Gastrocnemius medialis (tissue), 4 donors: ENCODE data around the gene PIK3CD. TPM values are rescaled to one million over a fixed set of nuclear protein-coding genes. Genes with fewer than 3 reads are reported as not detected.

Source experiments
- ATAC-seq, 2 donors: fragments of 150-250 bp; one replicate each; pipeline ENCODE4 v1.9.1; 2016
- DNase-seq, 2 donors: peaks; one replicate each; pipeline ENCODE4 v3.0.0-alpha.2; 2019
- H3K27ac ChIP-seq, 4 donors: fragments of 200-600 bp; sonication (generic); 1 replicate in 1 of 4; 2 replicates in 3 of 4; pipeline ENCODE4 v1.5.1; 2016 to 2018; ENCODE audit warnings: mild to moderate bottlenecking in 2 of 4, moderate library complexity in 1 of 4
- H3K27me3 ChIP-seq, 3 donors: fragments of 200-600 bp; sonication (generic) in 2 of 3; 1 replicate in 1 of 3; 2 replicates in 2 of 3; pipeline versions ENCODE4 v1.5.1 to v1.6.0; 2016 to 2019; ENCODE audit warnings: mild to moderate bottlenecking in 1 of 3, moderate library complexity in 1 of 3
- H3K36me3 ChIP-seq, 2 donors: fragments of 200-600 bp; sonication (generic) in 1 of 2; one replicate each; pipeline ENCODE4 v1.5.1; 2017 to 2018
- H3K4me1 ChIP-seq, 2 donors: fragments of 200-600 bp; sonication (generic) in 1 of 2; one replicate each; pipeline ENCODE4 v1.5.1; 2016 to 2017; ENCODE audit warnings: mild to moderate bottlenecking in 2 of 2
- H3K4me3 ChIP-seq, 4 donors: fragments of 200-600 bp; sonication (generic) in 3 of 4; 1 replicate in 1 of 4; 2 replicates in 3 of 4; pipeline ENCODE4 v1.5.1; 2016 to 2019; ENCODE audit warnings: mild to moderate bottlenecking in 2 of 4
- H3K9me3 ChIP-seq, 3 donors: fragments of 200-600 bp; sonication (generic) in 2 of 3; 1 replicate in 1 of 3; 2 replicates in 2 of 3; pipeline ENCODE4 v1.5.1; 2016 to 2019
- POLR2A ChIP-seq, 2 donors: fragments of 450-650 bp; IDR thresholded peaks; one replicate each; pipeline ENCODE4 v1.6.1; 2017; ENCODE audit warnings: antibody characterized with exemption in 2 of 2, mild to moderate bottlenecking in 2 of 2, moderate library complexity in 2 of 2
- in situ Hi-C, 4 donors: fragments of 200-750 bp; cut with MboI; loops; one replicate each; pipeline versions ENCODE4 v1.15.0 to v1.8.0; 2017; ENCODE audit warnings: low sequenced_read_pairs in 4 of 4
- intact Hi-C: fragments of 100-400 bp; cut with DNase I; formaldehyde crosslinking; loops from one replicate; pipeline ENCODE4 v1.15.1; 2023; ENCODE audit warnings: low total_unique reads
- total RNA-seq, 4 donors: library from RNA; depleted of rRNA; stranded (reverse); fragments of >200 nt; gene quantifications; one replicate each; pipeline versions ENCODE4 v1.1.0 to v1.2.3, GENCODE V29; 2016
- TF ChIP-seq, protein P1 (sequence below), 5 experiments: fragments of 450-650 bp in 3 of 5; fragments of 200-600 bp in 2 of 5; sonication (generic) in 2 of 5; IDR thresholded peaks in 4 of 5; conservative IDR thresholded peaks in 1 of 5; 1 replicate in 4 of 5; 2 replicates in 1 of 5; pipeline ENCODE4 v1.5.1; 2016 to 2019; ENCODE audit warnings: antibody characterized with exemption in 5 of 5, mild to moderate bottlenecking in 3 of 5, moderate library complexity in 3 of 5

PIK3CD gene
- total RNA-seq, 4 donors from 2014 or later = 0.66 to 2.3 (median 1.3) TPM

GRCh38 chr1:9721606-9722377, 70.3 kb downstream of the PIK3CD start:
- Histone ChIP-seq H3K9me3 (no peaks in the 10 kb centered on the region), H3K27ac (no peak overlapping the region), H3K27me3 (no peaks in the 10 kb centered on the region), H3K36me3 (no peaks in the 10 kb centered on the region), H3K4me1 (peaks cover 0 to 4% of the 10 kb centered on the region in 2 donors), H3K4me3 (no peak overlapping the region)
- ATAC-seq = no peak
- intact Hi-C loops (loop anchor here (5.0 kb wide), 1 partner anchor 146 kb away; no protein-coding TSS in a partner anchor), in situ Hi-C loops (no loop called here)
- no peak for DNase-seq
- no peak for TF ChIP-seq POLR2A (IDR thresholded peaks at IDR 0.05)
- TF ChIP-seq, protein P1, sequence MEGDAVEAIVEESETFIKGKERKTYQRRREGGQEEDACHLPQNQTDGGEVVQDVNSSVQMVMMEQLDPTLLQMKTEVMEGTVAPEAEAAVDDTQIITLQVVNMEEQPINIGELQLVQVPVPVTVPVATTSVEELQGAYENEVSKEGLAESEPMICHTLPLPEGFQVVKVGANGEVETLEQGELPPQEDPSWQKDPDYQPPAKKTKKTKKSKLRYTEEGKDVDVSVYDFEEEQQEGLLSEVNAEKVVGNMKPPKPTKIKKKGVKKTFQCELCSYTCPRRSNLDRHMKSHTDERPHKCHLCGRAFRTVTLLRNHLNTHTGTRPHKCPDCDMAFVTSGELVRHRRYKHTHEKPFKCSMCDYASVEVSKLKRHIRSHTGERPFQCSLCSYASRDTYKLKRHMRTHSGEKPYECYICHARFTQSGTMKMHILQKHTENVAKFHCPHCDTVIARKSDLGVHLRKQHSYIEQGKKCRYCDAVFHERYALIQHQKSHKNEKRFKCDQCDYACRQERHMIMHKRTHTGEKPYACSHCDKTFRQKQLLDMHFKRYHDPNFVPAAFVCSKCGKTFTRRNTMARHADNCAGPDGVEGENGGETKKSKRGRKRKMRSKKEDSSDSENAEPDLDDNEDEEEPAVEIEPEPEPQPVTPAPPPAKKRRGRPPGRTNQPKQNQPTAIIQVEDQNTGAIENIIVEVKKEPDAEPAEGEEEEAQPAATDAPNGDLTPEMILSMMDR (IDR thresholded peaks at IDR 0.05 in 4 of 5, conservative IDR thresholded peaks at IDR 0.05 in 1 of 5) = peak; percentile 31 to 64 (median 51)

- H3K27me3 ChIP-seq = no peaks in the 10 kb centered on the region
- TF ChIP-seq, protein P1 (IDR thresholded peaks at IDR 0.05 in 4 of 5, conservative IDR thresholded peaks at IDR 0.05 in 1 of 5) = no peak
- no peak for TF ChIP-seq POLR2A (IDR thresholded peaks at IDR 0.05)
- H3K9me3 ChIP-seq = no peaks in the 10 kb centered on the region
- ATAC-seq (no peak), DNase-seq (no peak)
- intact Hi-C loops = loop anchor here (5.0 kb wide), 1 partner anchor 145 kb away; no protein-coding TSS in a partner anchor
- H3K4me1 ChIP-seq = peaks cover 0 to 4% of the 10 kb centered on the region in 2 donors
- no peak overlapping the region for H3K4me3 ChIP-seq
- H3K36me3 ChIP-seq = no peaks in the 10 kb centered on the region
- H3K27ac ChIP-seq = no peak overlapping the region
- in situ Hi-C loops = no loop called here
Measured at GRCh38 chr1:9722378-9722749, 70.8 kb downstream of the PIK3CD start.

DNA sequence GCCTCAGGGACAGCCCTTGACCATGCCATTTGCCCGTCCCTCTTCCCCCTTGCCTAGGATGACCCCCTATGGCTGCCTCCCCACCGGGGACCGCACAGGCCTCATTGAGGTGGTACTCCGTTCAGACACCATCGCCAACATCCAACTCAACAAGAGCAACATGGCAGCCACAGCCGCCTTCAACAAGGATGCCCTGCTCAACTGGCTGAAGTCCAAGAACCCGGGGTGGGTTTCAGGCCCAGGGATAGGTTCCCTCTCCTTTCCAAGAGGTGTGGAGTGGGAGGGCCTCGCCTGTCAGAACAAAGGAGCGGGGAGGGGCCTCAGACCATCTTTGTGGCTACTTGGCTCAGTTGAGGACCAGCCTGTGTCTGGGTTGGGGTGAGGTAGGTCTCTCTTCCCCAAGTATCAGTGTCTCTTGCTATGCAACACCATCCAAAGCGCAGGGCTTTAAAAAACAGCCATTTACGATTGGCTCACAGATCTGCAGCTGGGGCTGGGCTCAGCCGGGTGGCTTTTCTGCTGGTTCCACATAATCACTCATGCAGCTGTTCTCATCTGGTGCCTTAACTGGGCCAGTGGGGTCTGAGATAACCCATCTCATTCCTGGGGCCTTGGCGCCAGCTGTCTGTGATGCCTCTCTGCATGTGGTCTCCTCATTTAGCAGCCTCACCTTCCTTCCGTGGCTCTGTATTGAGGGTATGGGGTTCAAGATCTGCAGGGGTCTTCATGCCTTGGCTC, 71.7 kb downstream of the PIK3CD start:
- ATAC-seq (no peak), DNase-seq (no peak)
- intact Hi-C loops = loop anchor here (5.0 kb wide), 1 partner anchor 144 kb away; no protein-coding TSS in a partner anchor
- H3K36me3 ChIP-seq = peaks cover 0 to 2% of the 10 kb centered on the region in 2 donors
- no peaks in the 10 kb centered on the region for H3K9me3 ChIP-seq
- in situ Hi-C loops = no loop called here
- no peak for TF ChIP-seq POLR2A (IDR thresholded peaks at IDR 0.05)
- TF ChIP-seq, protein P1 (IDR thresholded peaks at IDR 0.05 in 4 of 5, conservative IDR thresholded peaks at IDR 0.05 in 1 of 5) = no peak
- H3K27ac ChIP-seq = no peak overlapping the region
- no peak overlapping the region for H3K4me3 ChIP-seq
- peaks cover 0 to 4% of the 10 kb centered on the region in 2 donors for H3K4me1 ChIP-seq
- no peaks in the 10 kb centered on the region for H3K27me3 ChIP-seq

DNA sequence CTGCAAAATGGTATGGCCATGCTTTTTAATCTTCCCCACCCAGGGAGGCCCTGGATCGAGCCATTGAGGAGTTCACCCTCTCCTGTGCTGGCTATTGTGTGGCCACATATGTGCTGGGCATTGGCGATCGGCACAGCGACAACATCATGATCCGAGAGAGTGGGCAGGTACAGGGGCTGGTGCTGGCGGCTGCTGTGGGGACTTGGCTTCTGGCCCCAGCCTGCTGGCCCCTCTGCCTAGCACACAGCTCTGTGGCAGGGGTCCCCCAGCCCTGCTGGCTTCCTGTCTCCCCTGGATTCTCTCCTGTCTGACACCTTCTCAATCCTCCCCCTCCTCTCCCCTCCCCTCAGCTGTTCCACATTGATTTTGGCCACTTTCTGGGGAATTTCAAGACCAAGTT, 72.4 kb downstream of the PIK3CD start:
- no peaks in the 10 kb centered on the region for H3K9me3 ChIP-seq
- H3K36me3 ChIP-seq = peaks cover 0 to 9% of the 10 kb centered on the region in 2 donors
- in situ Hi-C loops = no loop called here
- intact Hi-C loops = loop anchor here (5.0 kb wide), 1 partner anchor 143 kb away; no protein-coding TSS in a partner anchor
- no peak for DNase-seq
- H3K27me3 ChIP-seq = no peaks in the 10 kb centered on the region
- no peak overlapping the region for H3K4me3 ChIP-seq
- H3K27ac ChIP-seq = no peak overlapping the region
- no peak for ATAC-seq
- TF ChIP-seq POLR2A (IDR thresholded peaks at IDR 0.05) = no peak
- TF ChIP-seq, protein P1 (IDR thresholded peaks at IDR 0.05 in 4 of 5, conservative IDR thresholded peaks at IDR 0.05 in 1 of 5) = no peak
- peaks cover 0 to 4% of the 10 kb centered on the region in 2 donors for H3K4me1 ChIP-seq
